GM12878 (cell line): ENCODE data around the gene KIF17. TPM values are rescaled to one million over a fixed set of nuclear protein-coding genes. Genes with fewer than 3 reads are reported as not detected.

Experiments used
- ATAC-seq: fragments of 200-7000 bp; cut with Tn5 transposase; 3 replicates; pipeline ENCODE4 v1.9.1; 2020; ENCODE audit warnings: mild to moderate bottlenecking, moderate library complexity
- BruUV-seq: library from RNA; stranded (reverse); fragments of 400-500 nt; replicated peaks from 2 replicates; lab custom pipeline; 2021; lab: Mats Ljungman, UMichigan
- CTCF ChIA-PET: fragments of 300-600 bp; sonication (Branson Sonifier 250); formaldehyde crosslinking; extraction: SDS; loops from one replicate; lab custom pipeline; 2021; ENCODE audit warnings: inconsistent platforms; lab: Yijun Ruan, JAX
- POLR2A ChIA-PET: fragments of 350-600 bp; formaldehyde crosslinking; extraction: SDS; loops from one replicate; lab custom pipeline; 2021; ENCODE audit warnings: inconsistent platforms; lab: Charles Lee
- RAD21 ChIA-PET: fragments of 300-600 bp; sonication (Branson Sonifier 250); formaldehyde crosslinking; loops from one replicate; lab custom pipeline; 2023; ENCODE audit warnings: antibody characterized with exemption; ENCODE audit not compliant: unreplicated experiment; lab: Charles Lee
- SMC1A ChIA-PET: fragments of 300-600 bp; sonication (Branson Sonifier 250); formaldehyde crosslinking; loops from one replicate; lab custom pipeline; 2023; ENCODE audit not compliant: unreplicated experiment, uncharacterized antibody; lab: Charles Lee
- DNase-seq: peaks from one replicate; pipeline ENCODE4 v3.0.0-alpha.2; 2011; ENCODE audit warnings: low read depth, low spot score
- FAIRE-seq: peaks from 3 replicates; lab custom pipeline; 2011; peaks lifted over from hg19 to GRCh38; lab: Jason Lieb, UNC
- H2AFZ ChIP-seq: 2 replicates; pipeline ENCODE4 v1.6.0; 2011; ENCODE audit warnings: low read depth, low read length, control low read depth; ENCODE audit not compliant: control insufficient read depth
- H3K27ac ChIP-seq: 2 replicates; pipeline ENCODE4 v1.5.1; 2011; ENCODE audit warnings: control low read depth; ENCODE audit not compliant: control insufficient read depth, insufficient read depth
- H3K27me3 ChIP-seq, 2 experiments: replicated peaks in 1 of 2; 2 replicates each; pipeline versions ENCODE4 v1.6.0 to v1.6.1; 2011; ENCODE audit warnings: low read length in 1 of 2; ENCODE audit not compliant: control insufficient read depth in 2 of 2, insufficient read depth in 2 of 2
- H3K36me3 ChIP-seq, 2 experiments: 2 replicates each; pipeline ENCODE4 v1.5.1; 2011; ENCODE audit warnings: low read length in 1 of 2; ENCODE audit not compliant: control insufficient read depth in 2 of 2, insufficient read depth in 2 of 2
- H3K4me1 ChIP-seq: 2 replicates; pipeline ENCODE4 v1.6.1; 2011; ENCODE audit warnings: mild to moderate bottlenecking, low read length, moderate library complexity, mixed read lengths; ENCODE audit not compliant: control insufficient read depth, insufficient read depth
- H3K4me2 ChIP-seq: 2 replicates; pipeline ENCODE4 v1.6.0; 2011; ENCODE audit warnings: control low read depth; ENCODE audit not compliant: control insufficient read depth, insufficient read depth
- H3K4me3 ChIP-seq: fragments of 200-600 bp; sonication (generic); 2 replicates; pipeline ENCODE4 v1.5.1; 2016
- H3K79me2 ChIP-seq: 2 replicates; pipeline ENCODE4 v1.6.0; 2011; ENCODE audit warnings: low read length; ENCODE audit not compliant: control insufficient read depth, insufficient read depth
- H3K9ac ChIP-seq: 2 replicates; pipeline ENCODE4 v1.8.0; 2011; ENCODE audit warnings: low read length, control low read depth, mixed read lengths; ENCODE audit not compliant: control insufficient read depth, insufficient read depth
- H3K9me3 ChIP-seq: replicated peaks from 3 replicates; pipeline ENCODE4 v1.5.1; 2011; ENCODE audit warnings: mild to moderate bottlenecking, low read length; ENCODE audit not compliant: control insufficient read depth, insufficient read depth
- H4K20me1 ChIP-seq: 2 replicates; pipeline ENCODE4 v1.6.0; 2011; ENCODE audit not compliant: control insufficient read depth, insufficient read depth
- BCL11A ChIP-seq: IDR thresholded peaks from 2 replicates; pipeline ENCODE4 v1.6.1; 2011; ENCODE audit warnings: low read depth, low read length
- CBX5 ChIP-seq: sonication (generic); IDR thresholded peaks from 2 replicates; pipeline ENCODE4 v1.6.1; 2016; ENCODE audit warnings: low read depth, moderate library complexity, mild to moderate bottlenecking, inconsistent platforms
- CEBPB ChIP-seq, 2 experiments: fragments of 150-350 bp in 1 of 2; IDR thresholded peaks; 2 replicates each; pipeline ENCODE4 v1.6.1; 2012 to 2014; ENCODE audit warnings: low read depth in 2 of 2, low read length in 2 of 2, borderline replicate concordance in 1 of 2, inconsistent platforms in 1 of 2
- E2F4 ChIP-seq: IDR thresholded peaks from 2 replicates; pipeline ENCODE4 v1.6.1; 2012; ENCODE audit warnings: low read depth, low read length, improper control_type of control experiment
- ELK1 ChIP-seq: IDR thresholded peaks from 2 replicates; pipeline ENCODE4 v1.6.1; 2012; ENCODE audit warnings: low read depth, low read length, improper control_type of control experiment
- PBX3 ChIP-seq: IDR thresholded peaks from 2 replicates; pipeline ENCODE4 v1.6.1; 2011; ENCODE audit warnings: mild to moderate bottlenecking, low read depth, low read length, moderate library complexity; ENCODE audit not compliant: insufficient replicate concordance
- SIN3A ChIP-seq: IDR thresholded peaks from 2 replicates; pipeline ENCODE4 v1.6.1; 2012; ENCODE audit warnings: low read depth, low read length, improper control_type of control experiment
- SMC3 ChIP-seq: IDR thresholded peaks from 2 replicates; pipeline ENCODE4 v1.6.1; 2011; ENCODE audit warnings: low read length, improper control_type of control experiment, borderline replicate concordance
- SPI1 ChIP-seq: IDR thresholded peaks from 2 replicates; pipeline ENCODE4 v1.6.1; 2011; ENCODE audit warnings: low read depth, mild to moderate bottlenecking, low read length, moderate library complexity, borderline replicate concordance; ENCODE audit not compliant: insufficient read depth
- WGBS: methylation state at CpG from one replicate; pipeline ENCODE4 v1.1.6; 2016; ENCODE audit warnings: low lambda C conversion rate; ENCODE audit not compliant: insufficient replicate concordance, insufficient coverage; ENCODE audit errors: missing lambda C conversion rate; 5-methylcytosine and 5-hydroxymethylcytosine counted together
- in situ Hi-C: fragments of 300-500 bp; cut with MboI; formaldehyde crosslinking; loops from 9 replicates; pipeline ENCODE4 v1.14.3; 2018; ENCODE audit warnings: mixed read lengths
- intact Hi-C: fragments of 100-400 bp; cut with micrococcal nuclease; formaldehyde crosslinking; loops from one replicate; pipeline ENCODE4 v1.14.2; 2022; ENCODE audit not compliant: unreplicated experiment
- polyA plus RNA-seq, 11 experiments: library from polyadenylated mRNA; depleted of rRNA in 4 of 11; unstranded in 6 of 11; stranded (reverse) in 5 of 11; fragments of >200 nt; fragmentation: Nextera tagmentation in 4 of 11; fragmentation: Illumina TruSeq in 1 of 11; extraction: Ambion mirVana in 4 of 11; extraction: Trizol in 1 of 11; gene quantifications; 1 replicate in 1 of 11; 2 replicates in 10 of 11; pipeline versions ENCODE4 v1.2.1 to v1.2.3, GENCODE V29; 2011 to 2016; ENCODE audit warnings: inconsistent platforms in 2 of 11, missing spikeins in 2 of 11, low read depth in 1 of 11
- total RNA-seq, 4 experiments: library from RNA; depleted of rRNA in 3 of 4; stranded (reverse); fragments of >200 nt in 3 of 4; fragmentation: Illumina TruSeq in 1 of 4; extraction: Trizol in 1 of 4; gene quantifications; 2 replicates each; pipeline versions ENCODE4 v1.2.1 to v1.2.3, GENCODE V29; 2013 to 2021

The KIF17 gene
- total and polyA plus RNA-seq, 10 of the 15 experiments (the other 5 are each of a cell fraction or from before 2014, with no cell fraction given), result 0.01 to 0.10 (median 0.03) TPM; not detected in 7

- no TSS peak for BruUV-seq
- no peaks in the 10 kb centered on the region for H3K36me3 ChIP-seq
- H3K9ac ChIP-seq, result no peak overlapping the region
- no peak overlapping the region for H3K4me3 ChIP-seq
- WGBS, result 58% methylated on average over 10 of the region's 12 CpGs
- ChIA-PET CTCF (interaction anchor here (0.5 to 4.6 kb wide), 13 partner anchors 10 to 1608 kb away, joined by 3 to 120 read pairs (median 5); partner anchors contain the start of gene SH2D5), POLR2A (no interaction called here), SMC1A (interaction anchor here (1.0 to 2.2 kb wide), 4 partner anchors 18 to 497 kb away, joined by 3 to 13 read pairs (median 3); no protein-coding TSS in a partner anchor), RAD21 (interaction anchor here (1.3 to 2.5 kb wide), 4 partner anchors 34 to 498 kb away, joined by 4 to 43 read pairs (median 7); partner anchors contain the start of gene SH2D5)
- H3K79me2 ChIP-seq, result no peaks in the 10 kb centered on the region
- H3K27ac ChIP-seq, result no peak overlapping the region
- no peaks in the 10 kb centered on the region for H3K27me3 ChIP-seq
- in situ Hi-C loops (loop anchor here (5.0 kb wide), 1 partner anchor 495 kb away; no protein-coding TSS in a partner anchor), intact Hi-C loops (loop anchor here (2.0 to 10.0 kb wide), 2 partner anchors 287 to 497 kb away; no protein-coding TSS in a partner anchor)
- no peak for ATAC-seq
- no peak overlapping the region for H3K4me2 ChIP-seq
- H3K4me1 ChIP-seq, result peaks cover 6% of the 10 kb centered on the region
- H3K9me3 ChIP-seq, result no peaks in the 10 kb centered on the region
- H2AFZ ChIP-seq, result no peak overlapping the region
- TF ChIP-seq E2F4, result no peak
- no peak for TF ChIP-seq SMC3
- TF ChIP-seq ELK1, result no peak
- TF ChIP-seq BCL11A, result no peak
- TF ChIP-seq CEBPB (IDR thresholded peaks at IDR 0.05; ENCODE audit: borderline replicate concordance in 1 of 2, low read depth in 2 of 2, low read length in 2 of 2), result no peak
- TF ChIP-seq PBX3, result no peak
- TF ChIP-seq SPI1, result no peak
- TF ChIP-seq CBX5, result no peak
- TF ChIP-seq SIN3A, result no peak
- no peaks in the 10 kb centered on the region for H4K20me1 ChIP-seq
- no peak for FAIRE-seq
- no peak for DNase-seq
Observed at GRCh38 chr1:20697563-20697962, 20.2 kb downstream of the KIF17 start.
